ENCODE results near the gene TSSK3. TPM values are rescaled to one million over a fixed set of nuclear protein-coding genes. Genes with fewer than 3 reads are reported as not detected.

Gene TSSK3
- total and polyA plus RNA-seq, 2 donors (not counting 3 experiments of a cell fraction or from before 2014, with no cell fraction given) = 0.42 to 0.65 TPM

DNA sequence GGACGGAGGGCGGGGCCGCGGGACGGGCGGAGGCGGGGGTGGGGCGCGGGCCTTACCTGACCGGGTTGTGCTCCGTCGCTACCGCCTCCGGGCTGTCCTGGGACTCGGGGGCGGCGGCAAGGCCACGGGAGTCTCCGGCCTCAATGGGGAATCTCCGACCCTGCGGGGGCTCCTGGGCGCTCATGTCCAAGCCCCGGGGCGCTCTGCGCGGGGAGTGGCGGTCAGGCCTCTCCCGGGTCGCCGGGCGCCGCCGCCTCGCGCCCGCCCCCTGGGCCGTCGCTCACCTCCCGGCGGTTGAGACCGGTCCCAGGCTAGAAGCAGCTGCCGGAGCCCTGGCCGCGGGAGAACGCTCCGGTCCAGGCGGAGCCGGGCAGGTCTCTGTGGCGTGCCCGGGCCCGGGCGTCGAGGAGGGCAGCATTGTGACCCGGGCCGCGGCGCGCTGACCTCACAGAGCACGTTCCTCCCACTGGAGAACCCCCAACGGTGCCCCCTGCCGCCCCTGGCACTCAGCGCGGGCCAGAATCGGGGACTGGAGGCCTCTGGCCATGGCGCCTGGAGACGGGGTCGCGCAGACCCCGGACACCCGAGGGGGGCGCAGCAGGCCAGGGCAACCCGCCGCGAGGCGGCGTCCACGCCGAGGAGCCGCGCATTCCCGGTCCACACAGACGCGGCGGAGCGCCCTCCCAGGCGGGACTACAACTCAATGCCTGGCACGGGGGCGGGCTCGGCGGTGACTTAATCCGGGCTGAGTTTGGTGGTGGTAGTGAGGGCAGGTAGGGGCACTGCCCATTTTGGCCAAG, 465 bp upstream of the TSSK3 start:
- Histone ChIP-seq H2AFZ (ENCODE audit: low read depth, low read length) (peak overlapping the region; percentile 17), H3K27ac (ENCODE audit: insufficient read depth, low read depth, low read length) (no peak overlapping the region), H3K4me1 (ENCODE audit: control insufficient read depth, extremely low read depth, insufficient read depth, low read length) (peaks cover 7% of the 10 kb centered on the region), H3K36me3 (ENCODE audit: control insufficient read depth in 2 of 2, extremely low read depth in 1 of 2, insufficient read depth in 2 of 2, low read length in 2 of 2) (peaks cover 0 to 22% of the 10 kb centered on the region in 2 experiments), H3K4me3 (replicated peaks in 1 of 3; ENCODE audit: insufficient read depth in 1 of 3, low read depth in 1 of 3, low read length in 3 of 3) (peak overlapping the region in 2 of 3 experiments; percentile 14 to 31), H3K79me2 (ENCODE audit: control insufficient read depth, insufficient read depth, low read length) (no peaks in the 10 kb centered on the region), H3K4me2 (ENCODE audit: insufficient read depth, low read length) (peak overlapping the region; percentile 49), H3K27me3 (ENCODE audit: control insufficient read depth in 2 of 2, insufficient read depth in 2 of 2, low read length in 2 of 2) (no peaks in the 10 kb centered on the region), H3K9ac (replicated peaks; ENCODE audit: extremely low read depth, insufficient read depth, low read length) (no peak overlapping the region), H3K9me1 (replicated peaks; ENCODE audit: control insufficient read depth, extremely low read depth, insufficient read depth, low read length) (no peaks in the 10 kb centered on the region), H4K20me1 (replicated peaks; ENCODE audit: control insufficient read depth, extremely low read depth, insufficient read depth, low read length) (no peaks in the 10 kb centered on the region), H3K9me3 (replicated peaks; ENCODE audit: control insufficient read depth, insufficient read depth, low read length) (no peaks in the 10 kb centered on the region)
- intact Hi-C loops (cut with micrococcal nuclease) = loop anchor here (1.0 to 5.0 kb wide), 2 partner anchors 27 to 145 kb away; no protein-coding TSS in a partner anchor
- dilution Hi-C loops (cut with MboI; ENCODE audit: extremely low pct_ligation_motif_present, low sequenced_read_pairs) = no loop called here
- BruUV-seq (replicated peaks) = no TSS peak
- TF ChIP-seq, protein P1, sequence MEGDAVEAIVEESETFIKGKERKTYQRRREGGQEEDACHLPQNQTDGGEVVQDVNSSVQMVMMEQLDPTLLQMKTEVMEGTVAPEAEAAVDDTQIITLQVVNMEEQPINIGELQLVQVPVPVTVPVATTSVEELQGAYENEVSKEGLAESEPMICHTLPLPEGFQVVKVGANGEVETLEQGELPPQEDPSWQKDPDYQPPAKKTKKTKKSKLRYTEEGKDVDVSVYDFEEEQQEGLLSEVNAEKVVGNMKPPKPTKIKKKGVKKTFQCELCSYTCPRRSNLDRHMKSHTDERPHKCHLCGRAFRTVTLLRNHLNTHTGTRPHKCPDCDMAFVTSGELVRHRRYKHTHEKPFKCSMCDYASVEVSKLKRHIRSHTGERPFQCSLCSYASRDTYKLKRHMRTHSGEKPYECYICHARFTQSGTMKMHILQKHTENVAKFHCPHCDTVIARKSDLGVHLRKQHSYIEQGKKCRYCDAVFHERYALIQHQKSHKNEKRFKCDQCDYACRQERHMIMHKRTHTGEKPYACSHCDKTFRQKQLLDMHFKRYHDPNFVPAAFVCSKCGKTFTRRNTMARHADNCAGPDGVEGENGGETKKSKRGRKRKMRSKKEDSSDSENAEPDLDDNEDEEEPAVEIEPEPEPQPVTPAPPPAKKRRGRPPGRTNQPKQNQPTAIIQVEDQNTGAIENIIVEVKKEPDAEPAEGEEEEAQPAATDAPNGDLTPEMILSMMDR (IDR thresholded peaks at IDR 0.05; ENCODE audit: extremely low read depth in 1 of 2, insufficient read depth in 1 of 2, low read depth in 1 of 2, low read length in 2 of 2) = peak; percentile 39 to 61
- TF ChIP-seq MYC (IDR thresholded peaks at IDR 0.05; ENCODE audit: low read depth, low read length) (no peak), POLR2AphosphoS5 (IDR thresholded peaks at IDR 0.05; ENCODE audit: insufficient read depth, low read depth, low read length) (peak; percentile 54), POLR2A (IDR thresholded peaks at IDR 0.05; ENCODE audit: low read depth, low read length) (peak; percentile 60), JUN (IDR thresholded peaks at IDR 0.05; ENCODE audit: borderline replicate concordance, insufficient read depth, insufficient read length, low read depth) (no peak), FOS (IDR thresholded peaks at IDR 0.05; ENCODE audit: borderline replicate concordance, insufficient read depth, low read length) (no peak), GATA2 (IDR thresholded peaks at IDR 0.05; ENCODE audit: insufficient read depth, insufficient read length, low read depth, low read length) (no peak), EZH2 (IDR thresholded peaks at IDR 0.05; ENCODE audit: borderline replicate concordance, low read depth, low read length, severe bottlenecking) (no peak)
- TF ChIP-seq, protein P2, sequence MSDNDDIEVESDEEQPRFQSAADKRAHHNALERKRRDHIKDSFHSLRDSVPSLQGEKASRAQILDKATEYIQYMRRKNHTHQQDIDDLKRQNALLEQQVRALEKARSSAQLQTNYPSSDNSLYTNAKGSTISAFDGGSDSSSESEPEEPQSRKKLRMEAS (IDR thresholded peaks at IDR 0.05; ENCODE audit: insufficient read depth, insufficient read length) = no peak
- DNase-seq (ENCODE audit: low read depth, low spot score) (peak; percentile 41), FAIRE-seq (peak; percentile 71)
- ChIA-PET CTCF (interaction anchor here (0.9 to 2.0 kb wide), 6 partner anchors 10 to 146 kb away, joined by 3 to 16 read pairs (median 4); partner anchors contain the start of gene MARCKSL1), POLR2A (no interaction called here)
